HG03432 (cell line): ENCODE results near the gene LRRC70.

ENCODE experiments used
- ATAC-seq: cut with Tn5 transposase; IDR thresholded peaks from one replicate; pipeline ENCODE4 v1.9.1; 2021; ENCODE audit warnings: mild to moderate bottlenecking, moderate library complexity; ENCODE audit not compliant: unreplicated experiment

LRRC70 gene

DNA sequence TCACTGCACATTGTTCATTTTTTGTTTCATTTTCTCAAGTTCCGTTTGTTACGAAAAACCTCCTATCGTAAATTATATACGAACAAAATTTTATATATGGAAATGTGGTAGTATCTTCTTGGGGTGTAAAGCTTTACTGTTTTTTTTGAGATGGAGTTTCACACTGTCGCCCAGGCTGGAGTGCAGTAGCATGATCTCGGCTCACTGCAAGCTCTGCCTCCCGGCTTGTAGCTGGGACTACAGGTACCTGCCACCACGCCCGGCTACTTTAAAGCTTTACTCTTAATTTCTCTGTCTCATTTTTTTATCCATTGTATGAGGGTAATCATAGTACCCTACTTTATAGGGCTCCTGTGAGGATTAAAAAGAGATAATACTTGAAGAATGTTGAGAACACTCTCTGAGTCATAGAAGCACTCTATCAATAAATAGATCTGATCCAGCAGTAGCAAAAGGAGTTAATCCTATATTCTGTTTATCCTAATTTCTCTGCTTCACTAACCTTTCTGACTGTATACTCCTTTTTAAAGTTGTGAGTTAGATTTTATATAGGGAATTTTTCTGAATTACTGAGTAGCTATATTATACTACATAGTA lies 5.6 kb upstream of the LRRC70 start:
- ATAC-seq, result peak; percentile 35

DNA sequence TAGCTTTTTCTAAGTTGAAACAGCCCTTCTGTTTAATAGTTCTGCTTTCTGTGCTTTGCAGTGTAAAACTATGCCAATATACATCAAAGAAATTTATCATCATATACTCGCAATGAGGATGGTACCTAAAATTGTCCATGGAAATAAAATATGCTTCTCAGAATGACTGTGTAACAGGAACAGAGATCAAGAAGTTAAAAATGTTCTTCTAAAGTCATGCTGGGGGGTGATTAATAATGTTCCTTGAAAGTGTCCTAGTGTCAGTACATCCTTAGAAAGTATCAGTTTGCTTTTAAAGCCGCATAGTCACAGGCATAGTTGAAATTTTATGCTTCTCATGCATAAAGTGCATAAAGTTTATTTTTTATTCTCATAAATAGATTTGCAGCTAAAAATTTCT lies 4.0 kb upstream of the LRRC70 start:
- ATAC-seq, result peak; percentile 65

- ATAC-seq, result no peak
These were observed 3.6 kb upstream of the LRRC70 start for GRCh38 chr5:62575066-62575465.

- ATAC-seq, result no peak
These were observed 3.1 kb upstream of the LRRC70 start for GRCh38 chr5:62575489-62575888.

DNA sequence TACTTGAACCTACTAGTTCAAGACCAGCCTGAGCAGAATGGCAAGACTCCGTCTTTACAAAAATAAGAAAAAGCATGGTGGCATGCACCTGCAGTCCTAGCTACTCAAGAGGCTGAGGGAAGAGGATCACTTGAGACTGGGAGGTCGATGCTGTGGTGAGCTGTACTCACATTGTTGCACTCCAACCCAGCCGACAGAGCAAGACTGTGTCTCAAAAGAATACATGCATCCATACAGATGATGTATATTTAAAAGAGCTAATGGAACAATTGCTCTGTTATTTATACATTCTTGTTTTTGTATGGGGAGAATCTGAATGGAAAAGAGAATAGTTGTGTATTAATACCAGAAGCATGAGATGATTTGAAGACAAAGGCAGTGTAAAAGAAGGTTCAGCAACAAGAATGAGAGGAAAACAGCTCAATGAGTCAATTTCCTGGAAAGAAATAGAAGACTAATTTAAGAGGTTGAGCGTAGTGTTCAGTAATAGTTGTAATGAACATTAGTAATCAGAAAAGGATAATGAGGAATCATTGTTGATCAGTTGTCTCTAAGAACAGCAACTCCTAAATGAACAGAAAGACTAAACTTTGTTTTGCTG lies 1.9 kb upstream of the LRRC70 start:
- no peak for ATAC-seq

GRCh38 chr5:62577488-62577887 lies 1.1 kb upstream of the LRRC70 start:
- ATAC-seq, result no peak

DNA sequence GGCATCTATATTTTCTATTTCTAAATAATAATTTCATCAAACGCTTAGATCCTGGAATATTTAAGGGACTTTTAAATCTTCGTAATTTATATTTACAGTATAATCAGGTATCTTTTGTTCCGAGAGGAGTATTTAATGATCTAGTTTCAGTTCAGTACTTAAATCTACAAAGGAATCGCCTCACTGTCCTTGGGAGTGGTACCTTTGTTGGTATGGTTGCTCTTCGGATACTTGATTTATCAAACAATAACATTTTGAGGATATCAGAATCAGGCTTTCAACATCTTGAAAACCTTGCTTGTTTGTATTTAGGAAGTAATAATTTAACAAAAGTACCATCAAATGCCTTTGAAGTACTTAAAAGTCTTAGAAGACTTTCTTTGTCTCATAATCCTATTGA lies 1.1 kb downstream of the LRRC70 start:
- no peak for ATAC-seq

GRCh38 chr5:62581836-62582597 lies 3.4 kb downstream of the LRRC70 start:
- no peak for ATAC-seq

GRCh38 chr5:62584391-62584790 lies 5.8 kb downstream of the LRRC70 start:
- ATAC-seq, result no peak

DNA sequence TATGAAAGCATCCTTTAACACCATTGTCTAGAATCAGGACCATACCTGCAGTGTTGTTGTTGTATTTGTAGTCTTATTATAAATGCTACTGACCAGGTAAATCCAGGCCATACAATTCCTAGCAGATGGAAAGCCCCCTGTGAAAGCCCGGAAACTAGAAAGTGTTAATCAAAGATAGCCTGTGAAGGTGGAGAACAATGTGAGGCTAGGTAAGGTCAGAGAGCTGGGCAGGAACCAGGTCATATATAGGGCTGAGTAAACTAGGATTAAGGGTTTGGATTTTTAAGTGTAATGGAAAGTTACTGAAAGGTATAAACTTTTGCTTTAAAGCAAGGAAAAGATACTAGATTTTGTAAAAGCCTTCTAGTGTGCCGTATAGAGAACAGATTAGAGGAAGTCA lies 6.7 kb downstream of the LRRC70 start:
- ATAC-seq, result no peak

DNA sequence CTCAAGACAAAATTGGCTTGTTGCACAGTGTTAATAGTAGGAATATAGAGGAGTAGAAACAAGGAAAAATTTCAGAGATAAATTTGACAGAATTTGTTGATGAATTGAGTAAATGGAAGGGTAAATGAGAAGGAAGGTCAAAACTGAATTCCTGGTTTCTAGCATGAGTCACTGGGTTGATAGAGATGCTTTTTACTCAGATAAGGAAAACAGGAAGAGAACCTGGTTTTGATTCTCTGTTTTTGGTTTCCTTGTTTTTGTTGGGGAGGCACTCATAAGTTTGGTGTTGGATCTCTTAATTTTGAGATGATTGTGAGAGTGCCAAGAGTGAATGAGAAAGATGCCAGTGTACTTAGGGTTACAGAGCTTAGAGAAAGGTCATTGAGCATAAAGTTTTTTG lies 7.1 kb downstream of the LRRC70 start:
- no peak for ATAC-seq

GRCh38 chr5:62587737-62588136 lies 9.1 kb downstream of the LRRC70 start:
- no peak for ATAC-seq

DNA sequence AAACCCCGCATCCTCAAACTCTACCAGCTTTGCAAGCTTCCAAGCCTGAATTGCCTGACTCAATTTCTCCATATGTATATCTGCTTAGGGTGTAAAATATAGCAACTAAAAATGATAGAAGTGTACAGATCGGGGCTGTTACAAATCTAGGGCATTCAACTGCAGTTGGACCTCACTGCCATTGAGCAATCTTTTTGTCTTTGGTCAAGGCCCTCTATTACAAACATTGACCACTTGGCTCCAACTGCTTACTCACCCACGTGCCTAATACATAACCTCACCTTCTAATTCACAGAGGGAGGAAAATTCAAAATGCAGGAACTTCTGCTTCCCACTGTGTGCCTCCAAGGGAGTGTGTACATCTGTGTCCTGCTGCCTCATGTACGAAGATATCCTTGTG lies 10.0 kb downstream of the LRRC70 start:
- ATAC-seq, result no peak

DNA sequence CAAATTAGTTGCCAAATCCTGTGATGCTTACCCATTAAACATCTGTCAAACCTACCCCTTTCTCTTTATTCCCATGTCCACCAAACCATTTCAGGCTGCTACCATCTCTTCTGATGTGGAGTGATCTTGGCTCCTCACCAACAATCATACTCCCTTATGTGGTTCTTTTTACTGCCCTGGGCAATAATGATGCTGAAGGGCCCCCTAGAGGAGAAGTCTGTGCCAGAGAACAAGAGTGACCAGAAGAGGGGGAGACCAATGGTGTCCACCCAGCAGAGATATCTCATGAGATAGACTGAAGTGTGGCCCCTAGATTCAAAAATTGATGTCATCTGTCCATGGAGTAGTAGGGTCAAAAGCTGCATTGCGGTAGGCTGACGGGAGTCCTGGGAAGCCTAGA lies 10.9 kb downstream of the LRRC70 start:
- ATAC-seq, result no peak

- no peak for ATAC-seq
These were observed 11.8 kb downstream of the LRRC70 start for GRCh38 chr5:62590387-62590786.

DNA sequence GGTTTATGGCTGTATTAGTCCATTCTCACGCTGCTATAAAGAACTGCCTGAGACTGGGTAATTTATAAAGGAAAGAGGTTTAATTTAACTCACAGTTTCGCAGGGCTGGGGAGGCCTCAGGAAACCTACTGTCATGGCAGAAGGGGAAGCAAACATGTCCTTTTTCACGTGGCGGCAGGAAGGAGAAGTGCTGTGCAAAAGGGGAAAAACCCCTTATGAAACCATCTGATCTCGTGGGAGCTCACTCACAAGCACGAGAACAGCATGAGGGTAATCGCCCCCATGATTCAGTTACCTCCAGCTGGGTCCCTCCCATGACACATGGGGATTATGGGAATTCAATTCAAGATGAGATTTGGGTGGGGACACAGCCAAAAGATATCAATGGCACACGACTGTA lies 13.9 kb downstream of the LRRC70 start:
- ATAC-seq, result no peak

GRCh38 chr5:62593331-62593730 lies 14.7 kb downstream of the LRRC70 start:
- ATAC-seq, result no peak

GRCh38 chr5:62594364-62594984 lies 15.9 kb downstream of the LRRC70 start:
- no peak for ATAC-seq

- ATAC-seq, result no peak
These were observed 17.5 kb downstream of the LRRC70 start for GRCh38 chr5:62596096-62596495.

- no peak for ATAC-seq
These were observed 18.1 kb downstream of the LRRC70 start for GRCh38 chr5:62596691-62597090.

- ATAC-seq, result no peak
These were observed 18.7 kb downstream of the LRRC70 start for GRCh38 chr5:62597314-62597713.
